Measurements from ENCODE around the gene PTBP1. TPM values are rescaled to one million over a fixed set of nuclear protein-coding genes. Genes with fewer than 3 reads are reported as not detected.
A peak's percentile ranks its signal among the peaks of the same experiment; 100 is the strongest.

The PTBP1 gene
- total and polyA plus RNA-seq, 9 of the 15 experiments (the other 6 are each of a cell fraction or from before 2014, with no cell fraction given): 14.0 to 759 (median 234) TPM

DNA sequence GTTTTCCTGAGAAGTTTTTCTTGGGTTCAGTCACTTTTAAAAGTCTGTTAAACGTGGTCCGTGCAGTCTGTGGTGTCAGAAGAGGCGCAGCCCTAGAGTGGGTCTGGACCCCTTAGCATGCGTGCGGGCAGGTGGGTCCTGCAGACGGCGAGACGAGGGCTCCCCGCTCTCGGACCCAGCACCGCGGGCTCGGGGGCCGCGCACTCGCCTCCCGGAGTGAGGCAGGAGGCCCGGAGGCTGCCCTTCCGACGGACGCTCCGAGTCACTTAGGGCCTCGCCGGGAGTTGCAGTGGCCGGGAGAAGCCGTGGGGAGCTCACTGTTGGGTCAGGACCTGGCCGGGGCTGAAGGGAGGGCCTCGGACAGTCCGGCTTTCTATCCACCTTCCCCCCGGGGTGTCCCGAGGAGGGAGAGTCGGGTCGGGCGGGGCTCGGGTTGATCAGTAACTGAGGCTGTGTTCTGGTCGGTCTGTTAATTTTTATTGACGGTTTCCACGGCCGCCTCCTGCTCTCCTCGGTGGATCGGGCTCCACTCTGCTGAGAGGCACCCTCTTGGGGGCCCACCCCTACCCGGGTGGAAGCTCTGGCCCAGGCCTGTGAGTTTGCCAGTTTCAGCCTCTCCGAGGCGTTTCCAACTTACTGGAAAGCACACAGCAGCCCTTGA is 1.3 kb downstream of the PTBP1 start (continued):
- no peak for TF ChIP-seq KLF13 (tag; IDR thresholded peaks at IDR 0.05; ENCODE audit: borderline replicate concordance, low read depth)
- TF ChIP-seq ZNF644 (tag; IDR thresholded peaks at IDR 0.05; ENCODE audit: low read depth): no peak
- TF ChIP-seq XRCC3 (IDR thresholded peaks at IDR 0.05): no peak
- no peak for TF ChIP-seq CSDE1 (IDR thresholded peaks at IDR 0.05)
- TF ChIP-seq ATF1 (CRISPR knock-in tag; IDR thresholded peaks at IDR 0.05): no peak
- TF ChIP-seq ATF1 (tag; IDR thresholded peaks at IDR 0.05): no peak
- no peak for TF ChIP-seq POLR2H (tag; IDR thresholded peaks at IDR 0.05; ENCODE audit: low read depth)
- peak; percentile 82 for TF ChIP-seq POLR2G (IDR thresholded peaks at IDR 0.05; ENCODE audit: low read depth, low read length)
- TF ChIP-seq CAMTA2 (CRISPR knock-in tag; conservative IDR thresholded peaks at IDR 0.05): no peak
- TF ChIP-seq CHCHD3 (CRISPR knock-in tag; IDR thresholded peaks at IDR 0.05): no peak
- TF ChIP-seq, protein P1, sequence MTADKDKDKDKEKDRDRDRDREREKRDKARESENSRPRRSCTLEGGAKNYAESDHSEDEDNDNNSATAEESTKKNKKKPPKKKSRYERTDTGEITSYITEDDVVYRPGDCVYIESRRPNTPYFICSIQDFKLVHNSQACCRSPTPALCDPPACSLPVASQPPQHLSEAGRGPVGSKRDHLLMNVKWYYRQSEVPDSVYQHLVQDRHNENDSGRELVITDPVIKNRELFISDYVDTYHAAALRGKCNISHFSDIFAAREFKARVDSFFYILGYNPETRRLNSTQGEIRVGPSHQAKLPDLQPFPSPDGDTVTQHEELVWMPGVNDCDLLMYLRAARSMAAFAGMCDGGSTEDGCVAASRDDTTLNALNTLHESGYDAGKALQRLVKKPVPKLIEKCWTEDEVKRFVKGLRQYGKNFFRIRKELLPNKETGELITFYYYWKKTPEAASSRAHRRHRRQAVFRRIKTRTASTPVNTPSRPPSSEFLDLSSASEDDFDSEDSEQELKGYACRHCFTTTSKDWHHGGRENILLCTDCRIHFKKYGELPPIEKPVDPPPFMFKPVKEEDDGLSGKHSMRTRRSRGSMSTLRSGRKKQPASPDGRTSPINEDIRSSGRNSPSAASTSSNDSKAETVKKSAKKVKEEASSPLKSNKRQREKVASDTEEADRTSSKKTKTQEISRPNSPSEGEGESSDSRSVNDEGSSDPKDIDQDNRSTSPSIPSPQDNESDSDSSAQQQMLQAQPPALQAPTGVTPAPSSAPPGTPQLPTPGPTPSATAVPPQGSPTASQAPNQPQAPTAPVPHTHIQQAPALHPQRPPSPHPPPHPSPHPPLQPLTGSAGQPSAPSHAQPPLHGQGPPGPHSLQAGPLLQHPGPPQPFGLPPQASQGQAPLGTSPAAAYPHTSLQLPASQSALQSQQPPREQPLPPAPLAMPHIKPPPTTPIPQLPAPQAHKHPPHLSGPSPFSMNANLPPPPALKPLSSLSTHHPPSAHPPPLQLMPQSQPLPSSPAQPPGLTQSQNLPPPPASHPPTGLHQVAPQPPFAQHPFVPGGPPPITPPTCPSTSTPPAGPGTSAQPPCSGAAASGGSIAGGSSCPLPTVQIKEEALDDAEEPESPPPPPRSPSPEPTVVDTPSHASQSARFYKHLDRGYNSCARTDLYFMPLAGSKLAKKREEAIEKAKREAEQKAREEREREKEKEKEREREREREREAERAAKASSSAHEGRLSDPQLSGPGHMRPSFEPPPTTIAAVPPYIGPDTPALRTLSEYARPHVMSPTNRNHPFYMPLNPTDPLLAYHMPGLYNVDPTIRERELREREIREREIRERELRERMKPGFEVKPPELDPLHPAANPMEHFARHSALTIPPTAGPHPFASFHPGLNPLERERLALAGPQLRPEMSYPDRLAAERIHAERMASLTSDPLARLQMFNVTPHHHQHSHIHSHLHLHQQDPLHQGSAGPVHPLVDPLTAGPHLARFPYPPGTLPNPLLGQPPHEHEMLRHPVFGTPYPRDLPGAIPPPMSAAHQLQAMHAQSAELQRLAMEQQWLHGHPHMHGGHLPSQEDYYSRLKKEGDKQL (CRISPR knock-in tag; IDR thresholded peaks at IDR 0.05; ENCODE audit: borderline replicate concordance): no peak
- TF ChIP-seq, protein P2, sequence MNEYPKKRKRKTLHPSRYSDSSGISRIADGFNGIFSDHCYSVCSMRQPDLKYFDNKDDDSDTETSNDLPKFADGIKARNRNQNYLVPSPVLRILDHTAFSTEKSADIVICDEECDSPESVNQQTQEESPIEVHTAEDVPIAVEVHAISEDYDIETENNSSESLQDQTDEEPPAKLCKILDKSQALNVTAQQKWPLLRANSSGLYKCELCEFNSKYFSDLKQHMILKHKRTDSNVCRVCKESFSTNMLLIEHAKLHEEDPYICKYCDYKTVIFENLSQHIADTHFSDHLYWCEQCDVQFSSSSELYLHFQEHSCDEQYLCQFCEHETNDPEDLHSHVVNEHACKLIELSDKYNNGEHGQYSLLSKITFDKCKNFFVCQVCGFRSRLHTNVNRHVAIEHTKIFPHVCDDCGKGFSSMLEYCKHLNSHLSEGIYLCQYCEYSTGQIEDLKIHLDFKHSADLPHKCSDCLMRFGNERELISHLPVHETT (CRISPR knock-in tag; conservative IDR thresholded peaks at IDR 0.05 in 1 of 2, IDR thresholded peaks at IDR 0.05 in 1 of 2): no peak
- TF ChIP-seq HDAC8 (tag; IDR thresholded peaks at IDR 0.05): no peak
- no peak for TF ChIP-seq TBL1XR1 (IDR thresholded peaks at IDR 0.05; ENCODE audit: low read length in 2 of 2)
- peak; percentile 65 for TF ChIP-seq RBM22 (IDR thresholded peaks at IDR 0.05; ENCODE audit: low read depth, low read length, poor library complexity, severe bottlenecking)
- TF ChIP-seq, protein P3, sequence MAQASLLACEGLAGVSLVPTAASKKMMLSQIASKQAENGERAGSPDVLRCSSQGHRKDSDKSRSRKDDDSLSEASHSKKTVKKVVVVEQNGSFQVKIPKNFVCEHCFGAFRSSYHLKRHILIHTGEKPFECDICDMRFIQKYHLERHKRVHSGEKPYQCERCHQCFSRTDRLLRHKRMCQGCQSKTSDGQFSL (CRISPR knock-in tag; IDR thresholded peaks at IDR 0.05): no peak
- TF ChIP-seq, protein P3 (tag; IDR thresholded peaks at IDR 0.05): no peak
- TF ChIP-seq NR2C1 (IDR thresholded peaks at IDR 0.05): no peak
- TF ChIP-seq NR2C1 (tag; IDR thresholded peaks at IDR 0.05): no peak
- no peak for TF ChIP-seq MCM7 (IDR thresholded peaks at IDR 0.05)
- no peak for TF ChIP-seq ZNF217 (CRISPR knock-in tag; IDR thresholded peaks at IDR 0.05)

Data from K562 (cell line).